OCI-LY3 (cell line): ENCODE data around the gene ATRN.

ENCODE experiments used
- EZH2phosphoT487 ChIP-seq: fragments of 200-600 bp; shearing (Covaris generic); IDR thresholded peaks from 2 replicates; pipeline ENCODE4 v1.6.1; 2018; ENCODE audit warnings: antibody characterized with exemption, mixed run types, low read depth
- TF ChIP-seq, protein P1 (sequence below): fragments of 200-600, 300-600 bp; sonication (generic); IDR thresholded peaks from 2 replicates; pipeline ENCODE4 v1.5.1; 2014; ENCODE audit warnings: antibody characterized with exemption, low read length, low read depth

DNA sequence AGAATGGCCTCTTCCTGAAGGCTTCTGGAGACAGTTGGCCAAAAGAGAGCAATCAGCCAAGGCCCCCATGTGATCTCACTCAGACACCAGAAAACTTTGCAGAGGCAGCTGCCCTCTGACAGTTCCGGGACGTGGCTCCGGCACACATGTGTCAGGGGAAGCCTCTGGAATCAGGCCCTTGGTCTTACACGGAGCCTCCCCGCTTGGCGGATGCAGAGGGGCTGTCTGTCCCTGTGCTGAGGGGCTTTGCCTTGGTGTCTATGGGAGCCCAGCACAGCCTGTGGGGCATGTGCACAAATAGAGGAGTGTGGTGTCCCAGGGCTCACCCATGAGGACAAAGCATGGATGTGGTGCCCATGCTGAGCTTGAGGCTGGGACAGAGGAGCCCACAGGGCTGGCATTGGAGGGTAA, 227.8 kb downstream of the ATRN start:
- TF ChIP-seq, protein P1, sequence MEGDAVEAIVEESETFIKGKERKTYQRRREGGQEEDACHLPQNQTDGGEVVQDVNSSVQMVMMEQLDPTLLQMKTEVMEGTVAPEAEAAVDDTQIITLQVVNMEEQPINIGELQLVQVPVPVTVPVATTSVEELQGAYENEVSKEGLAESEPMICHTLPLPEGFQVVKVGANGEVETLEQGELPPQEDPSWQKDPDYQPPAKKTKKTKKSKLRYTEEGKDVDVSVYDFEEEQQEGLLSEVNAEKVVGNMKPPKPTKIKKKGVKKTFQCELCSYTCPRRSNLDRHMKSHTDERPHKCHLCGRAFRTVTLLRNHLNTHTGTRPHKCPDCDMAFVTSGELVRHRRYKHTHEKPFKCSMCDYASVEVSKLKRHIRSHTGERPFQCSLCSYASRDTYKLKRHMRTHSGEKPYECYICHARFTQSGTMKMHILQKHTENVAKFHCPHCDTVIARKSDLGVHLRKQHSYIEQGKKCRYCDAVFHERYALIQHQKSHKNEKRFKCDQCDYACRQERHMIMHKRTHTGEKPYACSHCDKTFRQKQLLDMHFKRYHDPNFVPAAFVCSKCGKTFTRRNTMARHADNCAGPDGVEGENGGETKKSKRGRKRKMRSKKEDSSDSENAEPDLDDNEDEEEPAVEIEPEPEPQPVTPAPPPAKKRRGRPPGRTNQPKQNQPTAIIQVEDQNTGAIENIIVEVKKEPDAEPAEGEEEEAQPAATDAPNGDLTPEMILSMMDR = no peak
- no peak for TF ChIP-seq EZH2phosphoT487
